Osteoblast (primary cell): ENCODE data around the gene CASZ1. TPM values are rescaled to one million over a fixed set of nuclear protein-coding genes. Genes with fewer than 3 reads are reported as not detected.

Experiments used
- DNase-seq: peaks from one replicate; pipeline ENCODE4 v3.0.0; 2011; ENCODE audit warnings: low spot score, mixed read lengths; ENCODE audit not compliant: insufficient read length; ENCODE audit errors: missing footprints
- H2AFZ ChIP-seq: 2 replicates; pipeline ENCODE4 v1.6.0; 2011; ENCODE audit warnings: mild to moderate bottlenecking, low read length
- H3K27ac ChIP-seq: 2 replicates; pipeline ENCODE4 v1.5.1; 2011; ENCODE audit warnings: mild to moderate bottlenecking, low read depth, low read length, moderate library complexity
- H3K27me3 ChIP-seq: 2 replicates; pipeline ENCODE4 v1.6.0; 2012; ENCODE audit warnings: mild to moderate bottlenecking, control low read depth, inconsistent platforms, low read length, moderate library complexity; ENCODE audit not compliant: insufficient read depth
- H3K36me3 ChIP-seq: 2 replicates; pipeline ENCODE4 v1.5.1; 2011; ENCODE audit warnings: mild to moderate bottlenecking, low read length, control low read depth, moderate library complexity; ENCODE audit not compliant: insufficient read depth
- H3K4me1 ChIP-seq: 2 replicates; pipeline ENCODE4 v1.5.1; 2011; ENCODE audit warnings: mild to moderate bottlenecking, low read length, control low read depth, moderate library complexity; ENCODE audit not compliant: insufficient read depth
- H3K4me2 ChIP-seq: 2 replicates; pipeline ENCODE4 v1.6.0; 2011; ENCODE audit warnings: mild to moderate bottlenecking, low read length; ENCODE audit not compliant: insufficient read depth
- H3K4me3 ChIP-seq: fragments of 200-600 bp; sonication (generic); 3 replicates; pipeline ENCODE4 v1.5.1; 2012; ENCODE audit warnings: mild to moderate bottlenecking, low read length, inconsistent platforms; ENCODE audit not compliant: insufficient read depth
- H3K79me2 ChIP-seq: 2 replicates; pipeline ENCODE4 v1.6.0; 2012; ENCODE audit warnings: mild to moderate bottlenecking, low read length, control low read depth, inconsistent platforms; ENCODE audit not compliant: insufficient read depth
- H3K9me3 ChIP-seq: 2 replicates; pipeline ENCODE4 v1.5.1; 2011; ENCODE audit warnings: low read depth, low read length, control low read depth
- H4K20me1 ChIP-seq: 2 replicates; pipeline ENCODE4 v1.6.0; 2012; ENCODE audit warnings: mild to moderate bottlenecking, low read length, control low read depth; ENCODE audit not compliant: insufficient read depth
- CTCF ChIP-seq: IDR thresholded peaks from 2 replicates; pipeline ENCODE4 v1.5.1; 2011; ENCODE audit warnings: mild to moderate bottlenecking, low read depth, low read length, moderate library complexity; ENCODE audit errors: extremely low read depth
- total RNA-seq: library from RNA; depleted of rRNA; stranded (reverse); fragments of >200 nt; gene quantifications from 2 replicates; pipeline ENCODE4 v1.2.3, GENCODE V29; 2012

The CASZ1 gene
- total RNA-seq, 1 donor: 0.36 TPM

GRCh38 chr1:10816743-10817369 lies 20.4 kb upstream of the CASZ1 start:
- Histone ChIP-seq H3K27me3 (peaks cover 41% of the 10 kb centered on the region), H4K20me1 (no peaks in the 10 kb centered on the region), H3K27ac (no peak overlapping the region), H2AFZ (no peak overlapping the region), H3K4me2 (no peak overlapping the region), H3K4me1 (no peaks in the 10 kb centered on the region), H3K36me3 (no peaks in the 10 kb centered on the region), H3K9me3 (no peaks in the 10 kb centered on the region), H3K79me2 (no peaks in the 10 kb centered on the region), H3K4me3 (no peak overlapping the region)
- DNase-seq: peak; percentile 62
- no peak for TF ChIP-seq CTCF

GRCh38 chr1:10816233-10816632 lies 19.8 kb upstream of the CASZ1 start:
- no peaks in the 10 kb centered on the region for H3K4me1 ChIP-seq
- H3K27me3 ChIP-seq: peaks cover 39% of the 10 kb centered on the region
- H4K20me1 ChIP-seq: no peaks in the 10 kb centered on the region
- no peaks in the 10 kb centered on the region for H3K36me3 ChIP-seq
- H3K4me2 ChIP-seq: no peak overlapping the region
- no peak for DNase-seq
- no peak overlapping the region for H3K4me3 ChIP-seq
- no peaks in the 10 kb centered on the region for H3K9me3 ChIP-seq
- H2AFZ ChIP-seq: no peak overlapping the region
- no peak overlapping the region for H3K27ac ChIP-seq
- H3K79me2 ChIP-seq: no peaks in the 10 kb centered on the region
- TF ChIP-seq CTCF: no peak

GRCh38 chr1:10815858-10816195 lies 19.4 kb upstream of the CASZ1 start:
- no peaks in the 10 kb centered on the region for H3K9me3 ChIP-seq
- H3K4me1 ChIP-seq: no peaks in the 10 kb centered on the region
- H3K79me2 ChIP-seq: no peaks in the 10 kb centered on the region
- no peaks in the 10 kb centered on the region for H4K20me1 ChIP-seq
- H3K27me3 ChIP-seq: peaks cover 43% of the 10 kb centered on the region
- H3K4me3 ChIP-seq: no peak overlapping the region
- TF ChIP-seq CTCF: no peak
- H3K27ac ChIP-seq: no peak overlapping the region
- peak; percentile 60 for DNase-seq
- H2AFZ ChIP-seq: no peak overlapping the region
- H3K36me3 ChIP-seq: no peaks in the 10 kb centered on the region
- H3K4me2 ChIP-seq: no peak overlapping the region

- no peak overlapping the region for H3K27ac ChIP-seq
- peaks cover 46% of the 10 kb centered on the region for H3K27me3 ChIP-seq
Observed at GRCh38 chr1:10814976-10815857, 18.8 kb upstream of the CASZ1 start.

More at GRCh38 chr1:10814976-10815857, 18.8 kb upstream of the CASZ1 start:
- Histone ChIP-seq H3K79me2 (no peaks in the 10 kb centered on the region), H3K9me3 (no peaks in the 10 kb centered on the region), H3K4me3 (no peak overlapping the region), H4K20me1 (no peaks in the 10 kb centered on the region), H3K4me2 (no peak overlapping the region), H2AFZ (no peak overlapping the region), H3K4me1 (no peaks in the 10 kb centered on the region), H3K36me3 (no peaks in the 10 kb centered on the region)
- no peak for TF ChIP-seq CTCF
- DNase-seq: peak; percentile 66
